Trophoblast cell (in vitro differentiated cells and primary cell): ENCODE results near the gene ZNF683.

Source experiments
- DNase-seq, 2 donors: peaks; one replicate each; pipeline ENCODE4 v3.0.0-alpha.2; 2016
- H2AFZ ChIP-seq: 2 replicates; pipeline ENCODE4 v1.6.1; 2013; ENCODE audit warnings: low read length, moderate library complexity, mild to moderate bottlenecking; ENCODE audit not compliant: insufficient read depth, poor library complexity
- H2AK5ac ChIP-seq: 2 replicates; pipeline ENCODE4 v1.6.1; 2013; ENCODE audit warnings: mild to moderate bottlenecking, low read length
- H2BK120ac ChIP-seq: 2 replicates; pipeline ENCODE4 v1.6.1; 2013; ENCODE audit warnings: low read length, mild to moderate bottlenecking, moderate library complexity; ENCODE audit not compliant: insufficient read depth, poor library complexity
- H2BK12ac ChIP-seq: 2 replicates; pipeline ENCODE4 v1.6.1; 2013; ENCODE audit warnings: mild to moderate bottlenecking, low read length, moderate library complexity
- H2BK5ac ChIP-seq: 2 replicates; pipeline ENCODE4 v1.6.1; 2013; ENCODE audit warnings: low read length, low read depth, moderate library complexity, mild to moderate bottlenecking; ENCODE audit not compliant: poor library complexity
- H3K14ac ChIP-seq: 2 replicates; pipeline ENCODE4 v1.6.1; 2013; ENCODE audit warnings: mild to moderate bottlenecking, low read length
- H3K18ac ChIP-seq: 2 replicates; pipeline ENCODE4 v1.6.1; 2013; ENCODE audit warnings: mild to moderate bottlenecking, low read length
- H3K23ac ChIP-seq: 2 replicates; pipeline ENCODE4 v1.6.1; 2013; ENCODE audit warnings: low read length
- H3K27ac ChIP-seq: 2 replicates; pipeline ENCODE4 v1.5.1; 2013; ENCODE audit warnings: low read depth, mild to moderate bottlenecking, inconsistent platforms, low read length, moderate library complexity
- H3K27me3 ChIP-seq: 2 replicates; pipeline ENCODE4 v1.6.1; 2013; ENCODE audit warnings: inconsistent platforms, mild to moderate bottlenecking, low read length, moderate library complexity; ENCODE audit not compliant: insufficient read depth
- H3K36me3 ChIP-seq, 2 experiments: 1 replicate in 1 of 2; 2 replicates in 1 of 2; pipeline ENCODE4 v1.6.1; 2013; ENCODE audit warnings: low read length in 2 of 2, mild to moderate bottlenecking in 2 of 2, moderate library complexity in 1 of 2; ENCODE audit not compliant: insufficient read depth in 2 of 2, control insufficient read depth in 1 of 2
- H3K4ac ChIP-seq: 2 replicates; pipeline ENCODE4 v1.6.1; 2013; ENCODE audit warnings: low read depth, mild to moderate bottlenecking, low read length, moderate library complexity
- H3K4me1 ChIP-seq, 2 experiments: 1 replicate in 1 of 2; 2 replicates in 1 of 2; pipeline ENCODE4 v1.6.1; 2013; ENCODE audit warnings: low read length in 2 of 2, mild to moderate bottlenecking in 2 of 2, moderate library complexity in 1 of 2; ENCODE audit not compliant: insufficient read depth in 2 of 2, control insufficient read depth in 1 of 2
- H3K4me2 ChIP-seq: 2 replicates; pipeline ENCODE4 v1.6.1; 2013; ENCODE audit warnings: inconsistent platforms, mild to moderate bottlenecking, low read length, moderate library complexity
- H3K4me3 ChIP-seq: 2 replicates; pipeline ENCODE4 v1.5.1; 2013; ENCODE audit warnings: mild to moderate bottlenecking, low read depth, low read length, inconsistent platforms
- H3K79me1 ChIP-seq: one replicate; pipeline ENCODE4 v1.6.1; 2013; ENCODE audit warnings: low read length
- H3K79me2 ChIP-seq: 2 replicates; pipeline ENCODE4 v1.6.1; 2013; ENCODE audit warnings: low read length, mild to moderate bottlenecking; ENCODE audit not compliant: control insufficient read depth, insufficient read depth, poor library complexity
- H3K9ac ChIP-seq: 2 replicates; pipeline ENCODE4 v1.6.1; 2013; ENCODE audit warnings: mild to moderate bottlenecking, low read length
- H3K9me3 ChIP-seq: 2 replicates; pipeline ENCODE4 v1.6.1; 2013; ENCODE audit warnings: low read depth, mild to moderate bottlenecking, control low read depth, inconsistent platforms, low read length; ENCODE audit not compliant: insufficient read depth
- H4K12ac ChIP-seq: 2 replicates; pipeline ENCODE4 v1.6.1; 2013; ENCODE audit warnings: low read depth, mild to moderate bottlenecking, low read length, moderate library complexity
- H4K8ac ChIP-seq: 2 replicates; pipeline ENCODE4 v1.6.1; 2013; ENCODE audit warnings: low read depth, mild to moderate bottlenecking, low read length, moderate library complexity
- H4K91ac ChIP-seq: one replicate; pipeline ENCODE4 v1.6.1; 2013; ENCODE audit warnings: low read depth, mild to moderate bottlenecking, low read length, moderate library complexity
- WGBS: extraction: QIAGEN DNeasy Blood & Tissue Kit; methylation state at CpG from one replicate; pipeline ENCODE4 v1.1.7; 2013; ENCODE audit warnings: missing lambda C conversion rate; ENCODE audit not compliant: insufficient read length, insufficient coverage; ENCODE audit errors: extremely low coverage; 5-methylcytosine and 5-hydroxymethylcytosine counted together

The ZNF683 gene

GRCh38 chr1:26338670-26339069 lies 33.9 kb downstream of the ZNF683 start:
- Histone ChIP-seq H2BK120ac (no peak overlapping the region), H2AK5ac (no peak overlapping the region), H3K27ac (no peak overlapping the region), H3K14ac (no peak overlapping the region), H3K4me3 (no peak overlapping the region), H3K36me3 (peaks cover 20 to 25% of the 10 kb centered on the region in 2 experiments), H3K4ac (no peak overlapping the region), H2BK5ac (no peak overlapping the region), H3K23ac (no peak overlapping the region), H4K91ac (no peak overlapping the region), H2BK12ac (no peak overlapping the region), H3K79me1 (no peaks in the 10 kb centered on the region), H2AFZ (no peak overlapping the region), H3K18ac (no peak overlapping the region), H4K12ac (no peak overlapping the region), H4K8ac (no peak overlapping the region), H3K4me1 (peaks cover 9 to 10% of the 10 kb centered on the region in 2 experiments), H3K4me2 (no peak overlapping the region), H3K9ac (no peak overlapping the region), H3K79me2 (no peaks in the 10 kb centered on the region), H3K27me3 (no peaks in the 10 kb centered on the region), H3K9me3 (no peaks in the 10 kb centered on the region)
- no CpG with 5 or more reads among the region's 1 CpG for WGBS
- no peak for DNase-seq

- WGBS: no CpG with 5 or more reads among the region's 4 CpGs
- no peak overlapping the region for H4K8ac ChIP-seq
- H3K9ac ChIP-seq: no peak overlapping the region
- H3K79me1 ChIP-seq: no peaks in the 10 kb centered on the region
- H3K18ac ChIP-seq: no peak overlapping the region
- H3K27ac ChIP-seq: no peak overlapping the region
- peaks cover 9 to 10% of the 10 kb centered on the region in 2 experiments for H3K4me1 ChIP-seq
- no peak overlapping the region for H2AFZ ChIP-seq
- H3K79me2 ChIP-seq: no peaks in the 10 kb centered on the region
- peaks cover 14 to 15% of the 10 kb centered on the region in 2 experiments for H3K36me3 ChIP-seq
- no peaks in the 10 kb centered on the region for H3K9me3 ChIP-seq
- no peak overlapping the region for H2BK5ac ChIP-seq
- H3K23ac ChIP-seq: no peak overlapping the region
- H3K14ac ChIP-seq: no peak overlapping the region
- H3K4me3 ChIP-seq: no peak overlapping the region
- no peak overlapping the region for H2BK12ac ChIP-seq
- no peaks in the 10 kb centered on the region for H3K27me3 ChIP-seq
- DNase-seq: no peak
- no peak overlapping the region for H3K4me2 ChIP-seq
- no peak overlapping the region for H4K12ac ChIP-seq
- H2AK5ac ChIP-seq: no peak overlapping the region
- H3K4ac ChIP-seq: no peak overlapping the region
- no peak overlapping the region for H2BK120ac ChIP-seq
- H4K91ac ChIP-seq: no peak overlapping the region
These were observed 34.9 kb downstream of the ZNF683 start for GRCh38 chr1:26337625-26338024.

- Histone ChIP-seq H3K4me2 (no peak overlapping the region), H3K18ac (no peak overlapping the region), H3K14ac (no peak overlapping the region), H3K79me1 (no peaks in the 10 kb centered on the region), H3K27me3 (no peaks in the 10 kb centered on the region), H4K8ac (no peak overlapping the region), H2BK120ac (no peak overlapping the region), H2AFZ (no peak overlapping the region), H3K79me2 (no peaks in the 10 kb centered on the region), H3K36me3 (peaks cover 12% of the 10 kb centered on the region in 2 experiments), H3K23ac (no peak overlapping the region), H4K12ac (no peak overlapping the region), H3K9ac (no peak overlapping the region), H3K27ac (no peak overlapping the region), H3K4ac (no peak overlapping the region), H2BK5ac (no peak overlapping the region), H3K4me1 (peaks cover 9 to 10% of the 10 kb centered on the region in 2 experiments), H2BK12ac (no peak overlapping the region), H2AK5ac (no peak overlapping the region), H3K9me3 (no peaks in the 10 kb centered on the region), H4K91ac (no peak overlapping the region), H3K4me3 (no peak overlapping the region)
- WGBS: no CpG with 5 or more reads among the region's 7 CpGs
- DNase-seq: no peak
These were observed 35.4 kb downstream of the ZNF683 start for GRCh38 chr1:26337206-26337535.

- Histone ChIP-seq H2BK12ac (no peak overlapping the region), H3K4ac (no peak overlapping the region), H4K8ac (peak overlapping the region; percentile 12), H3K4me3 (peak overlapping the region; percentile 66), H3K18ac (no peak overlapping the region), H3K27ac (no peak overlapping the region), H2BK120ac (no peak overlapping the region), H3K4me2 (peak overlapping the region; percentile 84), H2AK5ac (no peak overlapping the region), H3K36me3 (peaks cover 8 to 12% of the 10 kb centered on the region in 2 experiments), H2BK5ac (no peak overlapping the region), H3K79me1 (no peaks in the 10 kb centered on the region), H3K27me3 (no peaks in the 10 kb centered on the region), H3K23ac (no peak overlapping the region), H3K79me2 (no peaks in the 10 kb centered on the region), H4K12ac (no peak overlapping the region), H3K9ac (no peak overlapping the region), H3K4me1 (peaks cover 9 to 10% of the 10 kb centered on the region in 2 experiments), H3K9me3 (no peaks in the 10 kb centered on the region), H2AFZ (peak overlapping the region; percentile 19), H4K91ac (no peak overlapping the region), H3K14ac (no peak overlapping the region)
- DNase-seq: peak; percentile 72 to 76
- WGBS: no CpG with 5 or more reads among the region's 52 CpGs
These were observed 35.9 kb downstream of the ZNF683 start for GRCh38 chr1:26336477-26337205.
